MM.1S (cell line): Measurements from ENCODE around the gene MPPED1.

Experiments
- DNase-seq: peaks from one replicate; pipeline ENCODE4 v3.0.0-alpha.2; 2015
- H2AFZ ChIP-seq: fragments of 300-600 bp; sonication (generic); 2 replicates; pipeline ENCODE4 v1.6.0; 2016; ENCODE audit warnings: antibody characterized with exemption, low read length
- H3F3A ChIP-seq: fragments of 300-600 bp; sonication (generic); 2 replicates; pipeline ENCODE4 v1.6.1; 2016; ENCODE audit warnings: mild to moderate bottlenecking, antibody characterized with exemption, low read length, moderate library complexity, mixed read lengths; ENCODE audit not compliant: insufficient read depth
- H3K27ac ChIP-seq: fragments of 300-600 bp; sonication (generic); 2 replicates; pipeline ENCODE4 v1.5.1; 2016; ENCODE audit warnings: mild to moderate bottlenecking, low read length
- H3K27me3 ChIP-seq: fragments of 300-600 bp; sonication (generic); replicated peaks from 2 replicates; pipeline ENCODE4 v1.6.0; 2016; ENCODE audit warnings: low read length; ENCODE audit not compliant: insufficient read depth
- H3K36me3 ChIP-seq: fragments of 300-600 bp; sonication (generic); replicated peaks from 2 replicates; pipeline ENCODE4 v1.6.1; 2016; ENCODE audit warnings: mild to moderate bottlenecking, low read length, mixed read lengths; ENCODE audit not compliant: insufficient read depth
- H3K4me1 ChIP-seq: fragments of 300-600 bp; sonication (generic); 2 replicates; pipeline ENCODE4 v1.6.1; 2016; ENCODE audit warnings: low read length, mixed read lengths
- H3K4me2 ChIP-seq: fragments of 300-600 bp; sonication (generic); 2 replicates; pipeline ENCODE4 v1.6.0; 2016; ENCODE audit warnings: low read depth, low read length
- H3K4me3 ChIP-seq: fragments of 300-600 bp; sonication (generic); 2 replicates; pipeline ENCODE4 v1.5.1; 2016; ENCODE audit warnings: low read length, mixed read lengths
- H3K79me2 ChIP-seq: fragments of 300-600 bp; sonication (generic); 2 replicates; pipeline ENCODE4 v1.6.1; 2016; ENCODE audit warnings: mixed run types, low read length, mixed read lengths
- H3K9ac ChIP-seq: fragments of 300-600 bp; sonication (generic); 2 replicates; pipeline ENCODE4 v1.6.1; 2016; ENCODE audit warnings: low read length, mixed read lengths
- H3K9me2 ChIP-seq: fragments of 300-600 bp; sonication (generic); replicated peaks from 2 replicates; pipeline ENCODE4 v1.6.1; 2016; ENCODE audit warnings: mild to moderate bottlenecking, low read length, mixed read lengths; ENCODE audit not compliant: insufficient read depth
- H3K9me3 ChIP-seq: fragments of 300-600 bp; sonication (generic); replicated peaks from 2 replicates; pipeline ENCODE4 v1.6.1; 2016; ENCODE audit warnings: mild to moderate bottlenecking, low read length, mixed read lengths; ENCODE audit not compliant: insufficient read depth
- H4K20me1 ChIP-seq: fragments of 300-600 bp; sonication (generic); 2 replicates; pipeline ENCODE4 v1.6.1; 2016; ENCODE audit warnings: mild to moderate bottlenecking, low read length, moderate library complexity, mixed read lengths; ENCODE audit not compliant: insufficient read depth
- CTCF ChIP-seq: fragments of 300-600 bp; sonication (generic); IDR thresholded peaks from 2 replicates; pipeline ENCODE4 v1.5.1; 2016; ENCODE audit warnings: antibody characterized with exemption, low read length, mixed read lengths
- EZH2 ChIP-seq: fragments of 300-600 bp; sonication (generic); optimal IDR thresholded peaks from 2 replicates; pipeline ENCODE3; 2017; ENCODE audit warnings: low read depth, mild to moderate bottlenecking, antibody characterized with exemption, low read length, mixed read lengths
- EZH2phosphoT487 ChIP-seq: fragments of 300-600 bp; sonication (generic); IDR thresholded peaks from 2 replicates; pipeline ENCODE4 v1.6.1; 2018; ENCODE audit warnings: antibody characterized with exemption, low read length

Gene MPPED1

DNA sequence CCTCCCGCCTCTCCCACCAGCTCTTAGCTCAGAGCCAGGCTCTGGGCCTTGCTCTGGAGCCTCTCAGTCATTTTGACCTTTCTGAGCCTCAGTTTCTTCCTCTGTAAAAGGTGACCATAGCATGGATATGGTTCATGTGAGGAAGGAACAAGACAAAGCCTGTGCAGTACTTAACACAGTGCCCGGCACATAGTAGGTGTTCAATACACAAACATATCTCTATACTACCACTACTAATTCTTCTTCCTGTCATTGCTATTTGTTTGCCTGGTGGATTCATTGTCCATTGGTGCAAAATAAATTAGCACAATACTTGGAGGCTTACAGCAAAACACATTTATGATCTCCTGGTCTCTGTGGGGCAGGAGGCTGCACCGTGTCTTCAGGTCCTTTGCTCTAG lies 21.6 kb upstream of the MPPED1 start:
- Histone ChIP-seq H3K4me3 (no peak overlapping the region), H3K36me3 (no peaks in the 10 kb centered on the region), H3K9me3 (no peaks in the 10 kb centered on the region), H3K4me2 (no peak overlapping the region), H4K20me1 (no peaks in the 10 kb centered on the region), H3K4me1 (no peaks in the 10 kb centered on the region), H3F3A (no peaks in the 10 kb centered on the region), H3K79me2 (no peaks in the 10 kb centered on the region), H3K9me2 (no peaks in the 10 kb centered on the region), H2AFZ (no peak overlapping the region), H3K27ac (no peak overlapping the region), H3K27me3 (peaks cover 20% of the 10 kb centered on the region), H3K9ac (no peak overlapping the region)
- DNase-seq, result no peak
- TF ChIP-seq EZH2 (no peak), EZH2phosphoT487 (no peak), CTCF (no peak)

DNA sequence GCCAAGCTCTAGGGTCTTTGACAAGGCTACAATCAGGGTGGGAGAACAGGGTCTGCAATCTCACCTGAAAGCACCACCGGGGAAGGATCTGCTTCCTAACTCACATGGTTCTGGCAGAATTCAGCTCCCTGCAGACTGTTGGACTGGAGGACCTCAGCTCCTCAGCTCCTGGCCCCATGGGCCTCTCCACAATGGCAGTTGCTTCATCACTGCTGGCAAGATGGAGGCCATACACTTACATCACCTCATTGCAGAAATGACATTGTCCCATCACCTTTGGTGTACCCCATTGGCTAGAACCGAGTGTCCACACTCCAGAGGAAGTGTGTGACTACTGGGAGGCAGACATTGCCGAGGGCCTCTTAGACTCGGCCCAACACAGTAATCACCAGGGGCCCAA lies 20.9 kb upstream of the MPPED1 start:
- Histone ChIP-seq H3K27ac (no peak overlapping the region), H3K9ac (no peak overlapping the region), H2AFZ (no peak overlapping the region), H3K9me3 (no peaks in the 10 kb centered on the region), H3K4me1 (no peaks in the 10 kb centered on the region), H4K20me1 (no peaks in the 10 kb centered on the region), H3K4me2 (no peak overlapping the region), H3K79me2 (no peaks in the 10 kb centered on the region), H3F3A (no peaks in the 10 kb centered on the region), H3K9me2 (no peaks in the 10 kb centered on the region), H3K36me3 (no peaks in the 10 kb centered on the region), H3K27me3 (peaks cover 27% of the 10 kb centered on the region), H3K4me3 (no peak overlapping the region)
- TF ChIP-seq EZH2phosphoT487, result no peak
- TF ChIP-seq EZH2, result no peak
- no peak for TF ChIP-seq CTCF
- no peak for DNase-seq

GRCh38 chr22:43391306-43391705 lies 20.5 kb upstream of the MPPED1 start:
- no peaks in the 10 kb centered on the region for H3K9me3 ChIP-seq
- H3K79me2 ChIP-seq, result no peaks in the 10 kb centered on the region

More at GRCh38 chr22:43391306-43391705, 20.5 kb upstream of the MPPED1 start:
- no peaks in the 10 kb centered on the region for H3F3A ChIP-seq
- TF ChIP-seq EZH2 (no peak), CTCF (no peak), EZH2phosphoT487 (no peak)
- no peaks in the 10 kb centered on the region for H4K20me1 ChIP-seq
- DNase-seq, result no peak
- peaks cover 30% of the 10 kb centered on the region for H3K27me3 ChIP-seq
- no peak overlapping the region for H3K9ac ChIP-seq
- H3K27ac ChIP-seq, result no peak overlapping the region
- H3K4me1 ChIP-seq, result no peaks in the 10 kb centered on the region
- H3K4me3 ChIP-seq, result no peak overlapping the region
- H3K9me2 ChIP-seq, result no peaks in the 10 kb centered on the region
- H3K36me3 ChIP-seq, result no peaks in the 10 kb centered on the region
- H2AFZ ChIP-seq, result no peak overlapping the region
- no peak overlapping the region for H3K4me2 ChIP-seq
